Liver (tissue), 9 donors: ENCODE measurements around the gene CCDC88C. TPM values are rescaled to one million over a fixed set of nuclear protein-coding genes. Genes with fewer than 3 reads are reported as not detected.

Experiments used
- DNase-seq: peaks from one replicate; pipeline ENCODE4 v3.0.0-alpha.2; 2017; ENCODE audit warnings: low spot score
- H3K27ac ChIP-seq, 2 donors: one replicate each; pipeline ENCODE4 v1.7.0; 2013; ENCODE audit warnings: inconsistent platforms in 2 of 2, low read length in 2 of 2, control low read depth in 1 of 2, low read depth in 1 of 2, mild to moderate bottlenecking in 1 of 2
- H3K27me3 ChIP-seq, 4 donors: one replicate each; pipeline versions ENCODE4 v1.6.1 to v1.7.0; 2013; ENCODE audit warnings: low read length in 3 of 4, inconsistent platforms in 1 of 4, mild to moderate bottlenecking in 1 of 4, moderate library complexity in 1 of 4; ENCODE audit not compliant: control insufficient read depth in 4 of 4, insufficient read depth in 4 of 4
- H3K36me3 ChIP-seq, 4 donors: one replicate each; pipeline versions ENCODE4 v1.6.1 to v1.7.0; 2013; ENCODE audit warnings: low read length in 3 of 4, mild to moderate bottlenecking in 3 of 4, low read depth in 1 of 4, moderate library complexity in 1 of 4; ENCODE audit not compliant: control insufficient read depth in 4 of 4, insufficient read depth in 3 of 4
- H3K4me1 ChIP-seq, 4 donors: one replicate each; pipeline versions ENCODE4 v1.6.1 to v1.7.0; 2013; ENCODE audit warnings: low read length in 3 of 4, mild to moderate bottlenecking in 3 of 4, moderate library complexity in 1 of 4; ENCODE audit not compliant: control insufficient read depth in 4 of 4, insufficient read depth in 4 of 4
- H3K4me3 ChIP-seq, 3 donors: one replicate each; pipeline versions ENCODE4 v1.6.1 to v1.7.0; 2013; ENCODE audit warnings: low read length in 3 of 3, control low read depth in 1 of 3, low read depth in 1 of 3, mild to moderate bottlenecking in 1 of 3
- H3K9ac ChIP-seq, 2 donors: one replicate each; pipeline ENCODE4 v1.7.0; 2013; ENCODE audit warnings: low read length in 2 of 2, mild to moderate bottlenecking in 2 of 2, moderate library complexity in 2 of 2, control low read depth in 1 of 2, low read depth in 1 of 2
- H3K9me3 ChIP-seq, 4 donors: one replicate each; pipeline versions ENCODE4 v1.6.1 to v1.7.0; 2013; ENCODE audit warnings: low read length in 3 of 4; ENCODE audit not compliant: control insufficient read depth in 4 of 4
- EGR1 ChIP-seq, 2 donors: IDR thresholded peaks; 2 replicates each; pipeline ENCODE4 v1.6.1; 2016 to 2018; ENCODE audit warnings: antibody characterized with exemption in 2 of 2, low read depth in 2 of 2
- FOXA1 ChIP-seq: IDR thresholded peaks from 2 replicates; pipeline ENCODE4 v1.6.1; 2016; ENCODE audit warnings: antibody characterized with exemption
- FOXA2 ChIP-seq: IDR thresholded peaks from 2 replicates; pipeline ENCODE4 v1.6.1; 2016; ENCODE audit warnings: antibody characterized with exemption
- GABPA ChIP-seq, 2 donors: IDR thresholded peaks in 1 of 2; conservative IDR thresholded peaks in 1 of 2; 2 replicates each; pipeline ENCODE4 v1.6.1; 2016; ENCODE audit warnings: antibody characterized with exemption in 2 of 2, mild to moderate bottlenecking in 1 of 2, moderate library complexity in 1 of 2
- HNF4A ChIP-seq, 2 donors: conservative IDR thresholded peaks; 2 replicates each; pipeline ENCODE4 v1.6.1; 2016; ENCODE audit warnings: antibody characterized with exemption in 2 of 2, mild to moderate bottlenecking in 2 of 2
- HNF4G ChIP-seq: IDR thresholded peaks from 2 replicates; pipeline ENCODE4 v1.6.1; 2016; ENCODE audit warnings: antibody characterized with exemption
- JUND ChIP-seq, 2 donors: IDR thresholded peaks; 2 replicates each; pipeline ENCODE4 v1.6.1; 2016; ENCODE audit warnings: antibody characterized with exemption in 2 of 2
- NR2F2 ChIP-seq: IDR thresholded peaks from 2 replicates; pipeline ENCODE4 v1.6.1; 2016; ENCODE audit warnings: antibody characterized with exemption
- RAD21 ChIP-seq, 2 donors: IDR thresholded peaks; 2 replicates each; pipeline ENCODE4 v1.6.1; 2016; ENCODE audit warnings: antibody characterized with exemption in 2 of 2, mild to moderate bottlenecking in 2 of 2
- RXRA ChIP-seq, 2 donors: IDR thresholded peaks; 2 replicates each; pipeline ENCODE4 v1.6.1; 2017 to 2018; ENCODE audit warnings: antibody characterized with exemption in 2 of 2, mild to moderate bottlenecking in 1 of 2
- SP1 ChIP-seq: IDR thresholded peaks from 2 replicates; pipeline ENCODE4 v1.6.1; 2018; ENCODE audit warnings: antibody characterized with exemption, mild to moderate bottlenecking
- TAF1 ChIP-seq: conservative IDR thresholded peaks from 2 replicates; pipeline ENCODE4 v1.6.1; 2016; ENCODE audit warnings: antibody characterized with exemption, mild to moderate bottlenecking
- YY1 ChIP-seq: IDR thresholded peaks from 2 replicates; pipeline ENCODE4 v1.6.1; 2016; ENCODE audit warnings: antibody characterized with exemption, mild to moderate bottlenecking
- WGBS: extraction: QIAGEN DNeasy Blood & Tissue Kit; methylation state at CpG from one replicate; pipeline ENCODE4 v1.1.7; 2013; 5-methylcytosine and 5-hydroxymethylcytosine counted together
- polyA plus RNA-seq, 2 donors: library from polyadenylated mRNA; stranded (reverse) in 1 of 2; unstranded in 1 of 2; fragments of 200-250 nt in 1 of 2; fragments of >200 nt in 1 of 2; fragmentation: Nextera tagmentation in 1 of 2; extraction: Ambion mirVana in 1 of 2; gene quantifications; one replicate each; pipeline versions ENCODE4 v1.2.1 to v1.2.3, GENCODE V29; 2013 to 2015
- total RNA-seq, 2 donors: library from RNA; depleted of rRNA; stranded (reverse); fragments of >200 nt; gene quantifications; one replicate each; pipeline ENCODE4 v1.2.3, GENCODE V29; 2014
- TF ChIP-seq, protein P1 (sequence below): IDR thresholded peaks from 2 replicates; pipeline ENCODE4 v1.6.1; 2016; ENCODE audit warnings: antibody characterized with exemption
- TF ChIP-seq, protein P2 (sequence below): IDR thresholded peaks from 2 replicates; pipeline ENCODE4 v1.6.1; 2016; ENCODE audit warnings: antibody characterized with exemption
- TF ChIP-seq, protein P3 (sequence below): IDR thresholded peaks from 2 replicates; pipeline ENCODE4 v1.6.1; 2016; ENCODE audit warnings: antibody characterized with exemption
- TF ChIP-seq, protein P4 (sequence below): IDR thresholded peaks from 2 replicates; pipeline ENCODE4 v1.6.1; 2016; ENCODE audit warnings: antibody characterized with exemption, mild to moderate bottlenecking
- TF ChIP-seq, protein P5 (sequence below): fragments of 150-350 bp; IDR thresholded peaks from 2 replicates; pipeline ENCODE4 v1.5.1; 2017; ENCODE audit warnings: improper control_type of control experiment, low read depth, low read length; ENCODE audit not compliant: missing input control
- donor health status: healthy.
- donor health status: healthy.
- donor health status: healthy.
- donor health status: healthy.
- donor health status: healthy.

The CCDC88C gene
- total and polyA plus RNA-seq, 4 donors, result 1.3 to 10.8 (median 4.0) TPM

DNA sequence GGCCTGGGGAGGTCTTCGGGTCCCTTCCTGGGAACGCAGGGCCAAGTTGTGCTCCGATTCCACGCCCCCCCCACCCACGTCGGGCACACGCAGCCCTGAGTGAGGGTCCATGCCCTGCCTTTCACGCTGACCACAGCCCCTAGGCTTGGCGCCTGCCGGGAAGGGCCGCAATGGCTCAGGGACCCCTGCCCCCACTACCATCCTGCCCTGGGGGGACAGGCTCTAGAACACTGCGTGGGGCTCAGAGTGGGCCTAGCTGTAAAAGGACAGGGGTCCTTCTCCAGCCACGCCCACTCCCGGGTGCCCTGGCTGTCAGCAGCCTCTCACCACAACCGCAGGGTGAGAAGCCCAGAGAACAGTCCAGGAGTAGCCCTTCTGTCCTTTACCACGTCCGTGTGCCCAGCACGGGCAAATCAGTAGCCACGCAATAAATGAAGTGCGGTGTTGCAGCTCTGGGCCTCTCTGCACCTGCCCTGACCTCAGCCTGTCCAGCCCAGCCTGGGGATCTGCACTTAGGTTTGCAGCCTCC lies 163.8 kb downstream of the CCDC88C start:
- TF ChIP-seq NR2F2 (no peak), FOXA2 (no peak), JUND (IDR thresholded peaks at IDR 0.05) (no peak), TAF1 (no peak), GABPA (IDR thresholded peaks at IDR 0.05 in 1 of 2, conservative IDR thresholded peaks at IDR 0.05 in 1 of 2) (no peak), FOXA1 (no peak), RAD21 (IDR thresholded peaks at IDR 0.05) (no peak), HNF4G (no peak), SP1 (no peak), EGR1 (IDR thresholded peaks at IDR 0.05; ENCODE audit: low read depth in 2 of 2) (no peak)
- TF ChIP-seq, protein P1, sequence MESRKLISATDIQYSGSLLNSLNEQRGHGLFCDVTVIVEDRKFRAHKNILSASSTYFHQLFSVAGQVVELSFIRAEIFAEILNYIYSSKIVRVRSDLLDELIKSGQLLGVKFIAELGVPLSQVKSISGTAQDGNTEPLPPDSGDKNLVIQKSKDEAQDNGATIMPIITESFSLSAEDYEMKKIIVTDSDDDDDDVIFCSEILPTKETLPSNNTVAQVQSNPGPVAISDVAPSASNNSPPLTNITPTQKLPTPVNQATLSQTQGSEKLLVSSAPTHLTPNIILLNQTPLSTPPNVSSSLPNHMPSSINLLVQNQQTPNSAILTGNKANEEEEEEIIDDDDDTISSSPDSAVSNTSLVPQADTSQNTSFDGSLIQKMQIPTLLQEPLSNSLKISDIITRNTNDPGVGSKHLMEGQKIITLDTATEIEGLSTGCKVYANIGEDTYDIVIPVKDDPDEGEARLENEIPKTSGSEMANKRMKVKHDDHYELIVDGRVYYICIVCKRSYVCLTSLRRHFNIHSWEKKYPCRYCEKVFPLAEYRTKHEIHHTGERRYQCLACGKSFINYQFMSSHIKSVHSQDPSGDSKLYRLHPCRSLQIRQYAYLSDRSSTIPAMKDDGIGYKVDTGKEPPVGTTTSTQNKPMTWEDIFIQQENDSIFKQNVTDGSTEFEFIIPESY, result no peak
- TF ChIP-seq, protein P2, sequence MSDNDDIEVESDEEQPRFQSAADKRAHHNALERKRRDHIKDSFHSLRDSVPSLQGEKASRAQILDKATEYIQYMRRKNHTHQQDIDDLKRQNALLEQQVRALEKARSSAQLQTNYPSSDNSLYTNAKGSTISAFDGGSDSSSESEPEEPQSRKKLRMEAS, result no peak
- TF ChIP-seq, protein P3, sequence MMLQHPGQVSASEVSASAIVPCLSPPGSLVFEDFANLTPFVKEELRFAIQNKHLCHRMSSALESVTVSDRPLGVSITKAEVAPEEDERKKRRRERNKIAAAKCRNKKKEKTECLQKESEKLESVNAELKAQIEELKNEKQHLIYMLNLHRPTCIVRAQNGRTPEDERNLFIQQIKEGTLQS, result no peak
- peak overlapping the region in 2 of 3 donors; percentile 13 to 73 for H3K4me3 ChIP-seq
- H3K9me3 ChIP-seq, result no peaks in the 10 kb centered on the region
- H3K9ac ChIP-seq, result peak overlapping the region in 1 of 2 donors; percentile 47
- 26% methylated on average over 20 of the region's 20 CpGs for WGBS
- H3K27ac ChIP-seq, result no peak overlapping the region
- no peaks in the 10 kb centered on the region for H3K27me3 ChIP-seq
- peaks cover 4 to 20% (median 5%) of the 10 kb centered on the region in 4 donors for H3K4me1 ChIP-seq
- no peak for DNase-seq
- no peaks in the 10 kb centered on the region for H3K36me3 ChIP-seq

DNA sequence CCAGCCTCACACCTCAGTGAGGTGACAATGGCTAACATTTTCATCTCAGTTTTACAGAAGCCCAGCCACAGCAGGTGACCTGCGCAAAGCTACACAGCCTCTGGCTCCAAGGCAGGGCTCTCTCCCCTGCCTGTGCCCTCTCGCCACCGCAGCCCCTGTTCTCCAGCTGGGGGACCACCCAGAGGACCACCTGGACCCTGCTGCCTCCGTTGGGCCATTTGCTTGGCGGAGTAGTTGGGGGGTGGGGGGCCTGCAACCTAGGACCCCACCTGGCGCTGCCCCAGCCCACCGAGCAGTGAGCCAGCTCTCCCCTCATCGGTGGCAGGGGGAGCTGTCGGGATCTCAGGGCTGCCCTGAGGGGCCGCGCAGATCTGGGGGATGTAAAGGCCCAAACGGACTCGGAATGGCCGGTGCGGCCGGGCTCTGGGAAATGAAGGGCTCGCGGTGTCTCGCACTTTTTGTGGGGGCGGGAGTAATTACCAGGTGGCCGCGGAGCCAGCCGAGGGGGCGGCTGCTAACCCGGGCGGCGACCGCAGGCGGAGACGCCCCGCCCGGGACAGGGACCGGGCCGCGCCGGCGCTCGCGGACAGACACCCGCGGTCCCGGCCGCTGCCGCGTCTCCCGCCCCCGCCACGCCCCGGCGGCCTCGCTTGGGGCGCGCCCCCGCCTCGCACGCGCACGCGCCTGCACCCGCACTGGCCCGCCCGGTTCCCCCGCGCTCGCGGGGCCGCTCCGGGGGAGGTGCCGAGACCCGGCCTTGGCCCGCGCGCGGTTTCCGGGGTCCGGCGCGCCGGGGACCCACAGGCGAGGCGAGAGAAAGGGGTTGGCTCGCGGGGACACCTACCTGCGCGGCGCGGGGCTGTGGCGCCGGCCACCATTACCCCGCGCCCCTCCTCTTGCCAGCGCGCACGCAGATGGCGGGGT lies 164.5 kb downstream of the CCDC88C start:
- peak overlapping the region in 1 of 2 donors; percentile 47 for H3K9ac ChIP-seq

DNA sequence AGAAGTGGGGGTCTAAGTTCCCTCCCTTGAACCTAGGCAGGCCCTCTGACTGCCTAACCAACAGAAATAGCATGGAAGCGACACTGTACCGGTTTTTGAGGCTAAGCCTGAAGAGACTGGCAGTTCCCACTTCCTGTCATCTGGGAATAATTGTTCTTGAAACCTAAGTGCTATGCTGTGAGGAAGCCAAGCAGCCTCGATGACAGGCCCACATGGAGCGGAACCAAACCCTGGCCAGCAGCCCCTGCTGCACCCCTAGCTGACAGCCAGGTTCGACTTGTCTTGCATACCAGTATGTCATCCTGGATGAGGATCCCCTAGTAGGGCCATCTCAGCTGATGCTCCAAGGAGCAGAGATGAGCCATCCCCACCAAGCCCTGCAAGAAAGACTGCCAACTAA lies 166.7 kb downstream of the CCDC88C start:
- Histone ChIP-seq H3K4me3 (no peak overlapping the region), H3K9ac (no peak overlapping the region), H3K4me1 (peaks cover 4 to 18% (median 5%) of the 10 kb centered on the region in 4 donors), H3K27ac (no peak overlapping the region), H3K27me3 (no peaks in the 10 kb centered on the region), H3K9me3 (no peaks in the 10 kb centered on the region), H3K36me3 (no peaks in the 10 kb centered on the region)
- WGBS, result 83% methylated on average over 5 of the region's 5 CpGs
- no peak for DNase-seq
- no peak for TF ChIP-seq FOXA1
- TF ChIP-seq, protein P2, result no peak
- TF ChIP-seq, protein P4, sequence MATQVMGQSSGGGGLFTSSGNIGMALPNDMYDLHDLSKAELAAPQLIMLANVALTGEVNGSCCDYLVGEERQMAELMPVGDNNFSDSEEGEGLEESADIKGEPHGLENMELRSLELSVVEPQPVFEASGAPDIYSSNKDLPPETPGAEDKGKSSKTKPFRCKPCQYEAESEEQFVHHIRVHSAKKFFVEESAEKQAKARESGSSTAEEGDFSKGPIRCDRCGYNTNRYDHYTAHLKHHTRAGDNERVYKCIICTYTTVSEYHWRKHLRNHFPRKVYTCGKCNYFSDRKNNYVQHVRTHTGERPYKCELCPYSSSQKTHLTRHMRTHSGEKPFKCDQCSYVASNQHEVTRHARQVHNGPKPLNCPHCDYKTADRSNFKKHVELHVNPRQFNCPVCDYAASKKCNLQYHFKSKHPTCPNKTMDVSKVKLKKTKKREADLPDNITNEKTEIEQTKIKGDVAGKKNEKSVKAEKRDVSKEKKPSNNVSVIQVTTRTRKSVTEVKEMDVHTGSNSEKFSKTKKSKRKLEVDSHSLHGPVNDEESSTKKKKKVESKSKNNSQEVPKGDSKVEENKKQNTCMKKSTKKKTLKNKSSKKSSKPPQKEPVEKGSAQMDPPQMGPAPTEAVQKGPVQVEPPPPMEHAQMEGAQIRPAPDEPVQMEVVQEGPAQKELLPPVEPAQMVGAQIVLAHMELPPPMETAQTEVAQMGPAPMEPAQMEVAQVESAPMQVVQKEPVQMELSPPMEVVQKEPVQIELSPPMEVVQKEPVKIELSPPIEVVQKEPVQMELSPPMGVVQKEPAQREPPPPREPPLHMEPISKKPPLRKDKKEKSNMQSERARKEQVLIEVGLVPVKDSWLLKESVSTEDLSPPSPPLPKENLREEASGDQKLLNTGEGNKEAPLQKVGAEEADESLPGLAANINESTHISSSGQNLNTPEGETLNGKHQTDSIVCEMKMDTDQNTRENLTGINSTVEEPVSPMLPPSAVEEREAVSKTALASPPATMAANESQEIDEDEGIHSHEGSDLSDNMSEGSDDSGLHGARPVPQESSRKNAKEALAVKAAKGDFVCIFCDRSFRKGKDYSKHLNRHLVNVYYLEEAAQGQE, result no peak
- TF ChIP-seq RXRA (IDR thresholded peaks at IDR 0.05), result no peak
- TF ChIP-seq YY1, result no peak
- TF ChIP-seq, protein P5, sequence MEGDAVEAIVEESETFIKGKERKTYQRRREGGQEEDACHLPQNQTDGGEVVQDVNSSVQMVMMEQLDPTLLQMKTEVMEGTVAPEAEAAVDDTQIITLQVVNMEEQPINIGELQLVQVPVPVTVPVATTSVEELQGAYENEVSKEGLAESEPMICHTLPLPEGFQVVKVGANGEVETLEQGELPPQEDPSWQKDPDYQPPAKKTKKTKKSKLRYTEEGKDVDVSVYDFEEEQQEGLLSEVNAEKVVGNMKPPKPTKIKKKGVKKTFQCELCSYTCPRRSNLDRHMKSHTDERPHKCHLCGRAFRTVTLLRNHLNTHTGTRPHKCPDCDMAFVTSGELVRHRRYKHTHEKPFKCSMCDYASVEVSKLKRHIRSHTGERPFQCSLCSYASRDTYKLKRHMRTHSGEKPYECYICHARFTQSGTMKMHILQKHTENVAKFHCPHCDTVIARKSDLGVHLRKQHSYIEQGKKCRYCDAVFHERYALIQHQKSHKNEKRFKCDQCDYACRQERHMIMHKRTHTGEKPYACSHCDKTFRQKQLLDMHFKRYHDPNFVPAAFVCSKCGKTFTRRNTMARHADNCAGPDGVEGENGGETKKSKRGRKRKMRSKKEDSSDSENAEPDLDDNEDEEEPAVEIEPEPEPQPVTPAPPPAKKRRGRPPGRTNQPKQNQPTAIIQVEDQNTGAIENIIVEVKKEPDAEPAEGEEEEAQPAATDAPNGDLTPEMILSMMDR, result no peak
- TF ChIP-seq FOXA2, result no peak
- TF ChIP-seq EGR1 (IDR thresholded peaks at IDR 0.05; ENCODE audit: low read depth in 2 of 2), result no peak
- TF ChIP-seq HNF4A (conservative IDR thresholded peaks at IDR 0.05), result no peak
- TF ChIP-seq HNF4G, result no peak
- no peak for TF ChIP-seq SP1
- no peak for TF ChIP-seq GABPA (IDR thresholded peaks at IDR 0.05 in 1 of 2, conservative IDR thresholded peaks at IDR 0.05 in 1 of 2)
- TF ChIP-seq TAF1, result no peak
- TF ChIP-seq NR2F2, result no peak

More for the DNA sequence above, 164.5 kb downstream of the CCDC88C start:
- Histone ChIP-seq H3K27me3 (no peaks in the 10 kb centered on the region), H3K9me3 (no peaks in the 10 kb centered on the region), H3K4me1 (peaks cover 4 to 20% (median 5%) of the 10 kb centered on the region in 4 donors), H3K36me3 (no peaks in the 10 kb centered on the region), H3K27ac (no peak overlapping the region), H3K4me3 (peak overlapping the region in 2 of 3 donors; percentile 36 to 73)
- no peak for TF ChIP-seq FOXA1
- 4% methylated on average over 95 of the region's 95 CpGs for WGBS
- peak; percentile 65 for DNase-seq
